Measurements from ENCODE around the gene LGALS12.

Gene LGALS12

GRCh38 chr11:63491636-63492372 is 14.1 kb upstream of the LGALS12 start:
- no peaks in the 10 kb centered on the region for H3K4me1 ChIP-seq
- H2AFZ ChIP-seq: no peak overlapping the region
- no peak overlapping the region for H3K9ac ChIP-seq
- TF ChIP-seq, protein P1, sequence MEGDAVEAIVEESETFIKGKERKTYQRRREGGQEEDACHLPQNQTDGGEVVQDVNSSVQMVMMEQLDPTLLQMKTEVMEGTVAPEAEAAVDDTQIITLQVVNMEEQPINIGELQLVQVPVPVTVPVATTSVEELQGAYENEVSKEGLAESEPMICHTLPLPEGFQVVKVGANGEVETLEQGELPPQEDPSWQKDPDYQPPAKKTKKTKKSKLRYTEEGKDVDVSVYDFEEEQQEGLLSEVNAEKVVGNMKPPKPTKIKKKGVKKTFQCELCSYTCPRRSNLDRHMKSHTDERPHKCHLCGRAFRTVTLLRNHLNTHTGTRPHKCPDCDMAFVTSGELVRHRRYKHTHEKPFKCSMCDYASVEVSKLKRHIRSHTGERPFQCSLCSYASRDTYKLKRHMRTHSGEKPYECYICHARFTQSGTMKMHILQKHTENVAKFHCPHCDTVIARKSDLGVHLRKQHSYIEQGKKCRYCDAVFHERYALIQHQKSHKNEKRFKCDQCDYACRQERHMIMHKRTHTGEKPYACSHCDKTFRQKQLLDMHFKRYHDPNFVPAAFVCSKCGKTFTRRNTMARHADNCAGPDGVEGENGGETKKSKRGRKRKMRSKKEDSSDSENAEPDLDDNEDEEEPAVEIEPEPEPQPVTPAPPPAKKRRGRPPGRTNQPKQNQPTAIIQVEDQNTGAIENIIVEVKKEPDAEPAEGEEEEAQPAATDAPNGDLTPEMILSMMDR (IDR thresholded peaks at IDR 0.05): no peak
- no peaks in the 10 kb centered on the region for H3K27me3 ChIP-seq (ENCODE audit: control insufficient read depth, insufficient read depth, low read length)
- no peak overlapping the region for H3K4me2 ChIP-seq (ENCODE audit: low read length)
- no peaks in the 10 kb centered on the region for H3K9me3 ChIP-seq (ENCODE audit: control insufficient read depth, low read length)
- H3K79me2 ChIP-seq: no peaks in the 10 kb centered on the region
- no peak overlapping the region for H3K4me3 ChIP-seq (ENCODE audit: low read depth, low read length)
- H3K27ac ChIP-seq: no peak overlapping the region
- no peaks in the 10 kb centered on the region for H3K36me3 ChIP-seq (ENCODE audit: control insufficient read depth, insufficient read depth, low read length)

DNA sequence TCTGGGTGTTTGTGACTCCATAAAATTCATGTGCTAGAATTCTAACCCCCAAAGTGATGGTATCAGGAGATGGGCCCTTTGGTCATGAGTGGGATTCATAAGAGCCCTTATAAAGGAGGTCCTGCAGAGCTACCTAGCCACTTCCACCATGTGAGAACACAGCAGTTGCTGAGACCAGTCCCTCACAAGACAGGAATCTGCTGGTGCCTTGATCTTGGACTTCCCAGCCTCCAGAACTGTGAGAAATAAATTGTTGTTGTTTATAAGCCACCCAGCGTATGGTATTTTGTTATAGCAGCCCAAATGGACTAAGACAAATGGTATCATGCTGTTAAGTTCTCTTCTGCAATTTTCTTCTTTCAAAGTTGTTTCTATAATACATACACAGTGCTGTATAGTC is 13.4 kb upstream of the LGALS12 start:
- Histone ChIP-seq H3K9me3 (ENCODE audit: control insufficient read depth, low read length) (no peaks in the 10 kb centered on the region), H3K9ac (no peak overlapping the region), H3K4me2 (ENCODE audit: low read length) (no peak overlapping the region), H3K4me3 (ENCODE audit: low read depth, low read length) (no peak overlapping the region), H3K27ac (no peak overlapping the region), H3K27me3 (ENCODE audit: control insufficient read depth, insufficient read depth, low read length) (no peaks in the 10 kb centered on the region), H2AFZ (no peak overlapping the region), H3K79me2 (no peaks in the 10 kb centered on the region), H3K4me1 (no peaks in the 10 kb centered on the region), H3K36me3 (ENCODE audit: control insufficient read depth, insufficient read depth, low read length) (no peaks in the 10 kb centered on the region)
- TF ChIP-seq, protein P1 (IDR thresholded peaks at IDR 0.05): no peak

DNA sequence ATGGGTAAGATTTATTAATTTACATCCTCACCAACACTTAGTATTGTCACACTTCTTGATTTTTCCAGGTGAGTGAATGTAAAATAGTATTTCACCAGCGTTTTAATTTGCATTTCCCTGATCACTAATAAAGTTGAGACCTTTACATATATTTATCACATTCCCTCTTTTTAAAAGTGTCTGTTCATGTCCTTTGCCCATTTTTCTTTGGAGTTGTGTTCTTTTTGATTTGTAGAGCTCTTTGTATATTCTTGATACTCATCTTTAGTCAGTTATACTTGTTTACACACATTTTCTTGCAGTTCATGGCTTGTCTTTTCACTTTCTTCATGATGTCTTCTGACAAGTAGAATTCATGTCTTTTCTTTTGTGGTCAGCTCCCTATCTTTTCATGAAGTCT is 12.8 kb upstream of the LGALS12 start:
- no peak overlapping the region for H3K4me2 ChIP-seq (ENCODE audit: low read length)
- no peak overlapping the region for H3K4me3 ChIP-seq (ENCODE audit: low read depth, low read length)
- no peaks in the 10 kb centered on the region for H3K79me2 ChIP-seq
- H3K9ac ChIP-seq: no peak overlapping the region
- no peak overlapping the region for H2AFZ ChIP-seq
- no peaks in the 10 kb centered on the region for H3K36me3 ChIP-seq (ENCODE audit: control insufficient read depth, insufficient read depth, low read length)
- no peak overlapping the region for H3K27ac ChIP-seq
- no peaks in the 10 kb centered on the region for H3K4me1 ChIP-seq
- H3K9me3 ChIP-seq (ENCODE audit: control insufficient read depth, low read length): no peaks in the 10 kb centered on the region
- TF ChIP-seq, protein P1 (IDR thresholded peaks at IDR 0.05): no peak
- H3K27me3 ChIP-seq (ENCODE audit: control insufficient read depth, insufficient read depth, low read length): no peaks in the 10 kb centered on the region

DNA sequence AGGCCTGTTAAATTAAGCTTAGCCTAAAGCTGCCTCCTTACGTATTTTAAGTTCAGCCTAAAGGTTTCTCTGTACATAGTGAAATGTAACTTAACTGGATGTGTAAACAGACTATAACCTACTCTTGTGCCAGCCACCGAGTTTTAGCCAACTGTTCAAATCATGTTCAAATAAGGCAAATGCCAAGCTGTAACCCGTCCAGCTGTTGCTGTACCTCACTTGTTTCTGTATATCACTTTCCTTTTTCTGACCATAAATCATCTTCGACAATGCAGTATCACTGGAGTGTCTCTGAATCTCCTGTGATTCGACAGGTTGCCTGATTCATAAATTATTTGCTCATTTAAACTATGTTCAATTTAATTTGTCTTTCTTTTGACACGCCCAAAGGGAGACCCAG is 10.9 kb upstream of the LGALS12 start:
- Histone ChIP-seq H3K9ac (no peak overlapping the region), H3K4me1 (no peaks in the 10 kb centered on the region), H3K4me3 (ENCODE audit: low read depth, low read length) (no peak overlapping the region), H3K9me3 (ENCODE audit: control insufficient read depth, low read length) (no peaks in the 10 kb centered on the region), H3K27ac (no peak overlapping the region), H2AFZ (no peak overlapping the region), H3K27me3 (ENCODE audit: control insufficient read depth, insufficient read depth, low read length) (no peaks in the 10 kb centered on the region), H3K4me2 (ENCODE audit: low read length) (no peak overlapping the region), H3K79me2 (no peaks in the 10 kb centered on the region), H3K36me3 (ENCODE audit: control insufficient read depth, insufficient read depth, low read length) (no peaks in the 10 kb centered on the region)
- TF ChIP-seq, protein P1 (IDR thresholded peaks at IDR 0.05): no peak

DNA sequence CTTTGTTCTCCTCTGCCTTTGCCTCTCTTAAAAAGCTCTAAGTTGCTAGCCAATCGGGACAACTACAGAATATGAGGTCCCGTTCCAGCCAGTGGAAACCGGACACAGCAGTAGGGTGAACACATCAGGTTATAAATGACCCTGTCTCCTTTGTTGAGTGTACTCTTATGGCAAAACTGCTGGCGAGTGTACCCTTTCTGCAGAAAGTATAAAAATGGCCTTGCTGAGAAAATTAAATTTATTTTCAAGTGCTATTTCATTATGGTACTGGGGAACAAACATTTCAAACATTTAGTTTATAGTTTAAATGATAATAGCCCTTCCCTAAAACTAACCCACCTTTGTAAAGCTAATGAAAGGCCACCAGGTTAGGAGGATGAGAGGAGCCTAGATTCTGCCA is 6.0 kb upstream of the LGALS12 start:
- no peaks in the 10 kb centered on the region for H3K36me3 ChIP-seq (ENCODE audit: control insufficient read depth, insufficient read depth, low read length)
- no peak overlapping the region for H3K27ac ChIP-seq
- no peak overlapping the region for H3K9ac ChIP-seq
- H3K4me2 ChIP-seq (ENCODE audit: low read length): no peak overlapping the region
- TF ChIP-seq, protein P1 (IDR thresholded peaks at IDR 0.05): no peak
- H3K4me3 ChIP-seq (ENCODE audit: low read depth, low read length): no peak overlapping the region
- H3K27me3 ChIP-seq (ENCODE audit: control insufficient read depth, insufficient read depth, low read length): no peaks in the 10 kb centered on the region
- no peaks in the 10 kb centered on the region for H3K79me2 ChIP-seq
- no peak overlapping the region for H2AFZ ChIP-seq
- H3K9me3 ChIP-seq (ENCODE audit: control insufficient read depth, low read length): no peaks in the 10 kb centered on the region
- no peaks in the 10 kb centered on the region for H3K4me1 ChIP-seq

Data from parathyroid adenoma (tissue), 2 donors.